Skeletal muscle cell (primary cell): ENCODE data around the gene COL27A1.
"Not testable (repeated sequence)": the region's sequence is repeated elsewhere in the genome, so short reads cannot be mapped to it uniquely, and the experiment has no call there.

ENCODE experiments used
- DNase-seq: peaks from one replicate; pipeline ENCODE4 v3.0.0-alpha.2; 2010; ENCODE audit warnings: low read depth
- H3K4me3 ChIP-seq: 2 replicates; pipeline ENCODE4 v1.5.1; 2011; ENCODE audit warnings: low read depth, mild to moderate bottlenecking, control low read depth, low read length, moderate library complexity

COL27A1 gene

DNA sequence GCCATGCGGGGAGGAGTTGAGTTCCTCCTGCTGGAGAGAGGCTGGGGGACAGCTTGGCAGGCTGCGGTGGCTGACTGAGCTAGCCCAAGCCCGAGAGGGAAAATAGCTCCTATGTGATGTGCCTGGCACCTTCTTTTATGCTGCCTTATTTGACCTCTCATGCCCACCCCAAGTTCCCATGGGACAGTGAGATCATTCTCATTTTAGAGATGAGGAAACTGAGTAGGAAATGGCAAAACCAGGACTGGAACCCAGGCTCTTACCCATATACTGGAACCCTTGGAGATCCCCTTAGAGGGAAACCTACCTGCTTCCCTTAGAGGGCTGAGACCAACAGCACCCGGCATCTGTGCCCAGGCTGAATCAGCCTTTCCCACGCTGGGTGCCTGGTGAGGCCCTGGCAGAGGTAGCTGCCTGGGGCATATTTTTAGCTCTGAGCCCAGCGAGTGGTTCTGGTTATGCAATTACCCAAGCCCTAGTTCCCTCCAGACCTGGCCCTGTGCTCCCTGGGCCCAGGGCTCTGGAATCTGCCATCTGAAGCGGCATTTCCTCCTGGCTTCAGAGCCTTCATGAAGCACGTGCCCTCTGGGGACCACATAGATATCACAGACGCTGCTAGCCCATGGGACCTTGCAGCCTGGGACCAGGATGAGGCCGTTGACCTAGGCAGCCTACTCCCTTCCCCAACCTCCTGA, 23.6 kb downstream of the COL27A1 start:
- no peak for DNase-seq
- no peak overlapping the region for H3K4me3 ChIP-seq

DNA sequence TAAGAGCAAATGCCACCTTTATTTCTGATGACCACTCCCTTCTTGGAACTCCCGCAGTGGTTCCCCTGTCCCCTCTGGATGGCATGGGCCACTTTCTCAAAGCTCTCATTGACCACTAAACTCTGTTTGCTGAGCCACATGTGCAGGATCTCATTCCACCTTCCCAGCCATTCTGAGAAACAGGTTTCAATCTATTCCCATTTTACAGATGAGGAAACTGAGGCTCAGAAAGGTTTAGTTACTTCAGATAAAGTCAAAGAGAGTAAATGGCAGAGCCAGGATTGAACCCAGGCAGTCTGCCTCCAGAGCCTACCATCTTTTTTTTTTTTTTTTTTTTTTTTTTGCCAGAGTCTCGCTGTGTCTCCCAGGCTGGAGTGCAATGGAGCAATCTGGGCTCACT, 24.2 kb downstream of the COL27A1 start:
- no peak for DNase-seq
- H3K4me3 ChIP-seq: no peak overlapping the region

DNA sequence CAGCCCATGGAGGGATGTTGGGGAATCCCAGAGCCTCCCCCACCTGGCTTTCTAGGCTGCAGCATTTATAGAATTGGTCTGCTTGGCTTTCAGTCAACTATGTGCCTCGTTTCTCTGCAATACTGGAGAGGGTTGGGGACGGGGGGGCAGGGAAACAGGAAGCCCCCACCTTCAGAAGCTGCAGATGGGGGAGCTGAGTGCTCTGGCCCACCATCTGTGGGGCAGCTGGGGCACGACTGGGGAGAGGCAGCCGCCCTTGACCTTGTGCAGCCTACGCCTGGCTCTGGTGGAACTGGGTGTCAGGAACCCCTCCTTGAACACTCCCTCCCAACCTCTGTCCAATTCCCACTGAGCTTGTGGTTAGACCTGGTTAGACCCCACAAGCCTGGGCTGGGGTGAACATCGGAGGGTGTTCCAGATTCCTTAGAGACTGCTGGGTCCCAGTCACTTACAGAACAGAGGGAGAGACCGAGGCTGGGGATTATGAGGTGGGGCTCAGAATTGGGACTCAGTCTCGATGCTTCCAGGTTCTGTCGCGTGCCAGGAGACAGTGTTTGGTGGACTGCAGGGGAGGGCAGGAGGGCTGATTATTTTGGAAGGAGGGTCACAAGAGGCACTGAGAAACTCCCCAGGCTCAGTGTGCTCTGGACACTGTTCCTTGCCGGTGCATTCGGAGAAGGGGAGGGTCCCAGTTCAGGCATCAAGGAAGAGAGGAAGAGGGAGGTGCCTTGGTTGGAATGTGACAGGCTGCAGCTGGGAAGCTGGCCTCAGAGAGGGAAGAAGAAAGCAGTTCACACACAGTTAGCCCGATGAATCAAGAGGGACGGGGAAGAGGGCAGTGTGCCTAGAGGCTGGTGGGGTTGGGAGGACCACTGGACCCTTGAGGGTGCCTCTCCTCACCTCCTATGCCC, 25.6 kb downstream of the COL27A1 start:
- DNase-seq: no peak
- H3K4me3 ChIP-seq: no peak overlapping the region

DNA sequence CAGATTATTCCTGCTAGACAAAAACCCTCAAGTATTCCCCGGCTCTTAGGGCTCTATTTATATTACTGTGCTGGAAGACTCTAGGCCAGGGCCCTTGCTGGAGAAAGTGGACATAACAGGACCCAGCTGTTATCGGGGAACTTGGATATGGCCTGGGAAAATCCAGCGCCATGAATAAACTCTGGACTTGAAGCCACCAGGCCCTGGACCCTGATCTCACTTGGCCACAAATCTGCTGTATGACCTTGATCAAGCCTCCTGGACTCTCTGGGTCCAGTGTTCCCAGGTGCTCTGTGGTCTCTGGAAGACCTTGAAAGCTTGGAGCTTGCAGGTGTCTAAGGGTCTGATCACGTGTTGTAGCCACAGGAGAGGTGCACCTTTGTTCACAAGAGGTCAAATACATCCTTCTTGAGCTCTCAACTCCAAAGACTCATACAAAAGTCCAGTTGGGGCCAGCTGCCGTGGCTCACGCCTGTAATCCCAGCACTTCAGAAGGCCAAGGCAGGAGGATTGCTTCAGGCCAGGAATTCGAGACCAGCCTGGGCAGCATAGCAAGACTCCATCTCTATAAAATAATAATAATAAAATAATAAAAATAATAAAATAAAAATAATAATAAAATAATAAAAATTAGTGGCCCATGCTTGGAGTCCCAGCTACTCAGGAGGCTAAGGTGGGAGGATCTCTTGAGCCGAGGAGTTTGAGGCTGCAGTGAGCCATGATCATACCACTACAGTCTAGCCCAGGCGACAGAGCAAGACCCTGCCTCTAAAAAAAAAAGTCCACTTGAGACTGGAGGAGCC, 26.5 kb downstream of the COL27A1 start:
- H3K4me3 ChIP-seq: no peak overlapping the region
- no peak for DNase-seq

DNA sequence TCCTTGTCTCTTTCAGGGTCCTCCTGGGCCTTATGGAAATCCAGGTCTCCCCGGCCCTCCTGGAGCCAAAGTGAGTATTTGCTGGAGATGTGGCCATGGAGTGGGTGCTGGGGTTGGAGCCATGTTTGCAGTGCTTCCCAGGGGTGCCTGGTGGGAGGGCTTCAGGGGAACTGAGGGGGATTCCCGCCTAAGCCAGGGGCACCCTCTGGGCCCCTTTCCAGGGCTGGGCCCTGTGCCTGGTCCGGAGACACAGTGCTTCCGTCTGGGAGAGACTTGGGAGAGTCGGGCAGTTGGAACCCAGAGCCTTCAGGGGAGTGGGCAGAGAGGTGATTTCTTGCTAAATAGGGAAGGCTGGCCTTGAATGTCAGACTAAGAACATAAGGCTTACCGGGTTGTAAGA, 27.7 kb downstream of the COL27A1 start:
- no peak overlapping the region for H3K4me3 ChIP-seq
- DNase-seq: no peak

DNA sequence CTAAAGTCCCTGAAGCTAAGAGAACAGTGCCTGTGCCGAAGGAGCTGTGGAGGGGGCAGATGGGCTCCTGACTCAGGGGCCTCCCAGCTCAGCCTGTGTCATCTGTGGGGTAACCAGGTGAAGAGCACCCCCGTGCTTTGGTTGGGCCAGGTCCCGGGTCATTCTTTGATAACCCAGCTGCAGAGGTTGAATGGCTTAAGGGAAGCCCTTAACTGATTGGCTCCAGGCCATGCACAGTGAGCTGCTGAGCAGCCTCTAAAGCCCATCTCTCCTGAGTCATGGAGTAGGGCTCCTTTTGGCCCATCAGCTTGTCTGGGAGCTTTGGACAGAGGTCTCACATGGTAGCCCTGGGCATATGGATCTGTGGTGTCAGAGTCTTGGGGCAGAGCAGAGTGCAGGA, 28.7 kb downstream of the COL27A1 start:
- DNase-seq: no peak
- H3K4me3 ChIP-seq: no peak overlapping the region

DNA sequence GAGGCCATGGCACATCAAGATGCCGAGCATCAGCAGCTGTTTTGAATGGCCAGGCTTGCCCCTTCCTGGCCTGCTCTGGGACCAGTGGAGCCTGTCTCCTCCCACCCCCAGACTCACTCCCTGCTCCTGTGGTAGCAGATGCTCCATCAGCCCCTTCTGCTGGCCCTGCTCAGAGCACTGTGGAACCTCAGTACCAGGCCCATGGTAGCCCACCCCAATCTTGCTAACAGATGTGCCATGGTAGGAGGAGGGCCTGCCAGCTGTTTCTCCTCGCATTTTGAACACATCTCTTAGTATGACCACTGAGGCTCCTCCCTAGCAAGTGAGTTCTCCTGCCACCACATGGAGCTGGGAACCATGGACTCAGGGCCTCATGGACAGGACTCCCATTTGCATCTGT, 29.5 kb downstream of the COL27A1 start:
- no peak overlapping the region for H3K4me3 ChIP-seq
- no peak for DNase-seq

DNA sequence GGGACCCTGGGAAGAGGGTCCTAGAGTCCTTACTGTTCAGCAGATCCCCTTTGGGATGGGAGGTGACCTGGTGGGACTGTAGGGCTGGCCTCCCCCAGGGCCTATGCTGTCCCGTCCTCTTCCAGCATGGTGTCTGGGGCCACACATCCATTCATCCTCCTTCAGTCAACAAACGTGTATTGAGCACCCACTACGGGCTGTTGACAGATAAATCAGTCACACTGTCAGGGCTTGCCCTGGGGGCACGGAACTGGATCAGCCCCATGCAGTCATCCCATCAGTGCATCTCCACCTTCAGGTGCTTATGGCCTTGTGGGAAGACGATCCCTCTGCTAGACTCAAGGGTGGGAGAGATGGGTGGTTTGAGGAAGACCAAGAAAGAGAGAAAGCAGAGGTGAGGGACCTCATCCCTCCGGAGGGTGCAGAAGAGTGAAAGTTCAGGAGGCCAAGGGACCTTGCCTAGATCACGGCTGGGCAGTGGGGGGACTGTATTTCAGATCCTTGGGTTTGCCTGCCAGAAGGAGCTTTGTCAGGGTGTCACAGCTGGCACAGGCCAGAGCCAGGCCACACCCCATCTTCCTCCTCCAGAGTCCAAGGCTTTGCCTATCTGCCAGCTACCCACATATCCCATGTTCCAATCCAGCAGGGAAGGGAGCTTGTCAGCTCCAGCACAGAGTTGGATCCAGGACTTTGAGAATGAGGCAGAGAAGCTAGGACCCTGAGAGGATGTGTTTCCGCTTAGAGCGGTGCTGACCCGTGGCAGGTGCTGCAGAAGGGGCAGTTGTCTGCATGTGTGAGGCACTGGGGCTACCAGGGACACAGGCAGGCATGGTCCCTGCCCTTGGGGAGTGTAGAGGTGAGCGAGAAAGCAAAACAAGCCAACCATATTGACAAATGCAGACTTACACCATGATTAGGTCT, 30.5 kb downstream of the COL27A1 start:
- no peak for DNase-seq
- no peak overlapping the region for H3K4me3 ChIP-seq

DNA sequence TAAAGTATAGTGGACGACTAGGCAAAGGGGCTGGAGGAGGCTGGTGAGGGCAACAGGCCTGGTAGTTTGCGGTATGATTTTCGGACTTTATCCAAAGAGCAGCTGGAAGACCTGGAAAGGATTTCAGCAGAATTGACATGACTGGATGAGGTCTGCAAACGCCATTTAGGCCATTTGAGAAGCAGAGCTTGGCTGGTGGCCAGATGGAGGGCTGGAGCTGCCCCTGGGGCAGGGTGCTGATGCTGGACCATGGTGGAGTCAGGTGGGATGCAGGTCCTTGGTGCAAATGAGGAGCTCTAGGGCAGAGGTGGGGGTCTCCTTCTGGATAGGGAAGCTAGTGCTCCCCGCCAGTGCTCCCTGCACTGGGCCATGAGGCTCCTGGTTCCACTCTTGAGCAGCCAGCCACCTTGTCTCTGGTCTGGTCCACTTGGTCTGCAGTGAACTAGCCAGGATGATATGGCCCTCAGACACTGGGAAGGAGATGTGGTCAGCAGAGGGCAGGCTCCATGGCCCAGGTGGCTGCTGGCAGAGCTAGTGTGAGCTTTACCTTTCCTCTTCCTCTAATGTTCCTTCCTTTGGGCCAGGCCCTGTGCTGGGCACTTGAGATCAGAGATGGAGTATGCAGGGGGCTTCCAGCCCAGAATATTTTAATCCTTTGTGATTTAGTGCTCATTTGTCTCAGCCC, 31.4 kb downstream of the COL27A1 start:
- no peak overlapping the region for H3K4me3 ChIP-seq
- no peak for DNase-seq

DNA sequence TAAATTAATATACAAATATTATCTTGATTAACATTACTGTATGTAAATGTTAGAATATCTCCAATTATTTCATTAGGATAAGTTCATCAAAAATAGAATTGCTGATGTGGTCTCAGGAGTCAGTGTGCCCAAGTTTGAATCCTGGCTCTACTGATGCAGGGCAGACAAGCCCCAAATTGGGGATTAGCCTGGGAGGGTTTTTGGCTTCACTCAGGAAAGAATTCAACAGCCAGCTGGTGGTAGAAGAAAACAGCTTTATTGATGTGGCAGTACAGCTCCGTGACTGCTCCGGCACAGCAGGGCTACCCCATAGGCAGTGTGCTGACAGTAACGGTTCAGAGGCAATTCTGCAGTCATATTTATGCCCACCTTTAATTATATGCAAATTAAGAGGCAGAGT, 32.5 kb downstream of the COL27A1 start:
- no peak for DNase-seq
- no peak overlapping the region for H3K4me3 ChIP-seq

DNA sequence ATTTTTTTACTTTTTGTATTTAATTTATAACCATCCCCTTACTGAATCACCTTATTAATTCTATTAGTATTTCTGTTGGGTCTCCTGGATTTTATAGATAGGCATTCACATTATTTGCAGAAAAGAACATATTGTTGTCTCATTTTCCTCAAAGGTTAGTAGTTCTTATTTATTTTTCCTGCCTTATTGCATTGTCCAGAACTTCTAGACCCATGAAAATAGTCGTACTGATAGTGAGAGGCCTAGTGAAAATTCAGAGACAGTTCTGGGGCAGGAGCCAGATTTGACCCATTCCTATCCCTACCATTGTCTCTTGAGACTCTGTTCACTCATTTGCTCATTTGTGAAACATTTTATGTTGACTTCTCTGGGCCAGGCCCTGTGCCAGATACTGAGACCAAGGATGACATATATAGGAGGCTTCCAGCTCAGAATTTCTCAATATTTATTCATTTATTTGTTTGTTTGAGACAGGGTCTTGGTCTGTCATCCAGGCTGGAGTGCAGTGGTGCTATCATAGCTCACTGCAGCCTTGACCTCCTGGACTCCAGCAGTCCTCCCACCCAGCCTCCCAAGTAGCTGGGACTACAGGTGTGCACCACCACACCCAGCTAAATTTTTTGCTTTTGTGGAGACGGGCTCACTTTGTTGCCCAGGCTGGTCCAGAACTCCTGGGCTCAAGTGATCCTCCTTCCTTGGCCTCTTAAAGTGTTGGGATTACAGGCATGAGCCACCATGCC, 34.7 kb downstream of the COL27A1 start:
- no peak for DNase-seq
- H3K4me3 ChIP-seq: no peak overlapping the region

DNA sequence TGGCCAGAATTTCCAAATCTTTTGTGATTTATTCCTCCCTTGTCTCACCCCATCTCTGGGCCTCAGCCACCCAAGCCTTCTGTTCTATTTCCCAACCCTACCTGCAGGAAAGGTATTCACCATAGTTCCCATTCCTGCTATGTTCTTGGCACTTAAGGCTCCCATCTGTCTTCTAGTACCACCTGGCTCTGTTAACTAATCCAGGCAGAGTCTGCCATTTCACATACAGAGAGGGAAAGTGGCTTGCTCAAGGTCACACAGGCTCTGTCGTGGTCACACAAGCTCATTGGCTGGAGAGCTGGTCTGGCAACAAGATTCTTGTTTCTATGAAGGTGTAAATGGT, 35.2 kb downstream of the COL27A1 start:
- H3K4me3 ChIP-seq: no peak overlapping the region

DNA sequence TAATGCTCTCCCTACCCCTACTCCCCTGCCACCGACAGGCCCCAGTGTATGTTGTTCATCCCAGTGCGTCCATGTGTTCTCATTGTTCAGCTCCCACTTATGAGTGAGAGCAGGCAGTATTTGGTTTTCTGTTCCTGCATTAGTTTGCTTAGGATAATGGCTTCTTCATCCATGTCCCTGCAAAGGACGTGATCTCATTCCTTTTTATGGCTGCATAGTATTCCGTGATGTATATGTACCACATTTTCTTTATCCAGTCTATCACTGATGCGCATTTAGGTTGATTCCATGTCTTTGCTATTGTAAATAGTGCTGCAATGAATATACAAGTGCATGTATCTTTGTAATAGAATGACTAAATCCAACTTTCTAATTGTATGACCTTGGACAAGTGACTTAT, 36.1 kb downstream of the COL27A1 start:
- not testable (repeated sequence) for H3K4me3 ChIP-seq, DNase-seq

More for the DNA sequence above, 35.2 kb downstream of the COL27A1 start:
- DNase-seq: no peak

DNA sequence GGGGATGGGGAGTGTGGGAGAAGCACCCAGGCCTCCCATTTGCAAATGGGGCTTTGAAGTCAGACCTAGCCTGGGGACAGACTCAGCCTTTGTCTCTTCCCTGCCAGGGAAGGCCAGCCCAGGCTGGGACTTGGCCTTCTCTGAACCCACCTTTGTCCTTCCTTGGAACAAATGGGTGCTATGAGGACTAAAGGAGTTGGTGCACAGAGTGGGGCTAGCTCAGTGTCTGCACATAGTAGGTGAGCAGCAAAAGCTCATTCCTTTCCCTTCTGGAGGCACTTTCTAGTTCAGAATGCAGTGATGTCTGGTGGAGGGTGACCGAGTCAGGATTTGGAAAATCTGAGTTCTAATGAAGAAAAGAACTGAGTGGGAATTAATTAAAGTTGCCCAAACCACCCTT, 37.2 kb downstream of the COL27A1 start:
- no peak overlapping the region for H3K4me3 ChIP-seq
- no peak for DNase-seq

DNA sequence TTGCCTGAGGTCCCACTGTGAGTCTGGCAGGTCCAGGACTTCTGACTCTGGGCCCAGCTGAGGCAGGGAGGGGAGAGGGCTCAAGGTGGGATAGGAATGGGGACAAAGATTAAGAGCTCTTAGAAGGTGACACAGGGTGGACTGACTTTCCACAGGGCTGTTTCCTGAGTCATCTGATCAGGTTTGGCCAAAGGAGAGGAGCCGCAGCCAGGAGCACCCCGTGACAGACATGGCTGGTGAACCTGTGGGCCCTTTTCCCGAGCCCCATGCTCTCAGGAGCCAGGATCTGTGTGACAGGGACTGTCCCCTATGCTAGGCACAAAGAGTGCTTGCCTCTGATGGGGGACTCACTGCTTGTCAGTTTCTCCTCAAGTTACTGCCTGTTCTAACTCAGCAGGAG, 37.8 kb downstream of the COL27A1 start:
- no peak for DNase-seq
- no peak overlapping the region for H3K4me3 ChIP-seq

DNA sequence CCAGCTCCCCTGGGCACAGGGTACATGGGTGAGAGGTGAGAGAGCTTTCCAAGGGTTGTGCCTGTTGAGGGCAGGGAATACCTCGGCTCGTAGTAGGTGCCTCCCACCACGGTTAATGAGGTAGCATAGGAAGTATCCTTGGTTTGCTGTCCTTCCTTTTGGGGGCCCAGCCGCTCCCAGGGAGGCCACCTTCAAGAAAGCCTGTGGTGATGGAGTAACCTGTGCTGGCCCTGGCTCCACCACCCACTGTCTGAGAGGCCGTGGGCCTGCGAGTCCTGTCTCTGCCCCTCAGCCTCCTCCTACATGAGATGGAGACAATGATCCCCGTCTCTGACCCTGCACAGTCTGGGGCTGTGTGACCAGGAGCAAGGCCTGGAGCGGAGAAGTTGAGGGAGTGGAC, 40.8 kb downstream of the COL27A1 start:
- no peak overlapping the region for H3K4me3 ChIP-seq
- no peak for DNase-seq

DNA sequence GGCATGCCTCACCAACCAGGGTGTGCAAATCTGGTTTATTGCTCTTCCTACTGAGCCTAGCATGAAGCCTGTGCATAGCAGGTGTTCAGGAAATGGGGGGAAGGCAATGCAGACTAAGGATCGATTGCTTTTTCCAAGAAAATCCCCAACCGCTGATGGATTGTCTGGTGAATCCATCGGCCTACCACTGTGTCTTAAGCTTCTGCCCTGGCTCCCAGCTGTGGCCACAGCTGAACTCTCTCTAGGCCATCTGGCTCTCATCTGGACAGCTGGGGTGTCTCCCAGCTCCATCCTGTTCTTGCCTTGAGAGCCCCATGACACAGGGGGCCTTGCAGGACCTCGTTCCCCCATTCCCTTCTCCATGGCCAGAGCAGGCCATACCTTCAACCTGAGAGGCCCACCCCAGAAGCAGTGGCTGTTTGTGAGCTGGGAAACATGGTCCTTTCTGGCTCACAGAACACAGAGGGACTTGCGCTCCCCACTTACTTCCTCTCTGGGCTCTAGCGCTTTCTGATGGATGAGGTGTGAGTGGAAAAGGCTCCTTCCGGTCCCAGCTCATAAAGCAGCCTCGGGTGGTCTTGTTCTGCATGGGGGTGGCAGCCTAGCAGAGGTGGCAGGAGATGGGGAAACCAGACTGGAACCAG, 41.8 kb downstream of the COL27A1 start:
- no peak overlapping the region for H3K4me3 ChIP-seq
- no peak for DNase-seq
